ENCODE data around the gene SEPTIN1. TPM values are rescaled to one million over a fixed set of nuclear protein-coding genes. Genes with fewer than 3 reads are reported as not detected.
A peak's percentile ranks its signal among the peaks of the same experiment; 100 is the strongest.

The SEPTIN1 gene
- total RNA-seq, 1 donor from 2014 or later, result not detected

GRCh38 chr16:30378236-30379157 lies 3.9 kb downstream of the SEPTIN1 start:
- H3K4me3 ChIP-seq, result peak overlapping the region; percentile 67 to 88
- H3K9me3 ChIP-seq, result no peaks in the 10 kb centered on the region
- no peaks in the 10 kb centered on the region for H3K36me3 ChIP-seq
- intact Hi-C loops (cut with DNase I), result loop anchor here (1.0 to 10.0 kb wide), 10 partner anchors 8 to 564 kb away; partner anchors contain the start of genes ALDOA, CD2BP2, KCTD13 and PAGR1
- TF ChIP-seq CTCF (IDR thresholded peaks at IDR 0.05), result peak in 2 of 3 experiments; percentile 6 to 28
- no peaks in the 10 kb centered on the region for H3K27me3 ChIP-seq
- peaks cover 8 to 9% of the 10 kb centered on the region in 2 donors for H3K4me1 ChIP-seq
- peak; percentile 96 to 100 for DNase-seq (ENCODE audit: low spot score in 2 of 2)
- peak overlapping the region; percentile 99 to 100 for H3K27ac ChIP-seq

GRCh38 chr16:30377812-30378235 lies 4.5 kb downstream of the SEPTIN1 start:
- peak; percentile 80 to 97 for DNase-seq (ENCODE audit: low spot score in 2 of 2)
- Histone ChIP-seq H3K36me3 (no peaks in the 10 kb centered on the region), H3K4me3 (peak overlapping the region; percentile 67 to 88), H3K9me3 (no peaks in the 10 kb centered on the region), H3K27ac (peak overlapping the region; percentile 99 to 100), H3K4me1 (peaks cover 8 to 9% of the 10 kb centered on the region in 2 donors), H3K27me3 (no peaks in the 10 kb centered on the region)
- intact Hi-C loops (cut with DNase I), result loop anchor here (1.0 to 10.0 kb wide), 10 partner anchors 8 to 563 kb away; partner anchors contain the start of genes ALDOA, CD2BP2, KCTD13 and PAGR1
- TF ChIP-seq CTCF (IDR thresholded peaks at IDR 0.05), result no peak

GRCh38 chr16:30377050-30377811 lies 5.1 kb downstream of the SEPTIN1 start:
- no peak for TF ChIP-seq CTCF (IDR thresholded peaks at IDR 0.05)
- Histone ChIP-seq H3K27me3 (no peaks in the 10 kb centered on the region), H3K27ac (peak overlapping the region; percentile 99 to 100), H3K4me3 (peak overlapping the region; percentile 67 to 88), H3K36me3 (no peaks in the 10 kb centered on the region), H3K9me3 (no peaks in the 10 kb centered on the region), H3K4me1 (peaks cover 8 to 9% of the 10 kb centered on the region in 2 donors)
- no peak for DNase-seq (ENCODE audit: low spot score in 2 of 2)
- intact Hi-C loops (cut with DNase I), result loop anchor here (5.0 to 10.0 kb wide), 3 partner anchors 282 to 562 kb away; partner anchors contain the start of genes KCTD13, PAGR1, PRRT2 and TBX6

GRCh38 chr16:30376461-30376902 lies 5.9 kb downstream of the SEPTIN1 start:
- H3K27ac ChIP-seq, result peak overlapping the region; percentile 99 to 100
- no peaks in the 10 kb centered on the region for H3K27me3 ChIP-seq
- H3K4me3 ChIP-seq, result no peak overlapping the region
- intact Hi-C loops (cut with DNase I), result loop anchor here (5.0 to 10.0 kb wide), 3 partner anchors 282 to 562 kb away; partner anchors contain the start of genes KCTD13, PAGR1, PRRT2 and TBX6
- DNase-seq (ENCODE audit: low spot score in 2 of 2), result no peak
- H3K4me1 ChIP-seq, result peaks cover 8 to 10% of the 10 kb centered on the region in 2 donors
- TF ChIP-seq CTCF (IDR thresholded peaks at IDR 0.05), result no peak
- no peaks in the 10 kb centered on the region for H3K9me3 ChIP-seq
- no peaks in the 10 kb centered on the region for H3K36me3 ChIP-seq

- intact Hi-C loops (cut with DNase I), result loop anchor here (5.0 to 10.0 kb wide), 3 partner anchors 281 to 561 kb away; partner anchors contain the start of genes KCTD13, PAGR1, PRRT2 and TBX6
- Histone ChIP-seq H3K9me3 (no peaks in the 10 kb centered on the region), H3K4me3 (no peak overlapping the region), H3K4me1 (peaks cover 8 to 14% of the 10 kb centered on the region in 2 donors), H3K27me3 (no peaks in the 10 kb centered on the region), H3K27ac (no peak overlapping the region), H3K36me3 (no peaks in the 10 kb centered on the region)
- no peak for TF ChIP-seq CTCF (IDR thresholded peaks at IDR 0.05)
- DNase-seq (ENCODE audit: low spot score in 2 of 2), result no peak
Observed at GRCh38 chr16:30375864-30376263, 6.5 kb downstream of the SEPTIN1 start.
